ENCODE measurements around the gene ZSWIM9.

ZSWIM9 gene

GRCh38 chr19:48210005-48210404 lies 39.5 kb downstream of the ZSWIM9 start:
- peaks cover 8% of the 10 kb centered on the region; the same call in 1 of the 2 replicates for H3K36me3 ChIP-seq (ENCODE audit: low read length)
- peaks cover 7% of the 10 kb centered on the region for H3K79me2 ChIP-seq (ENCODE audit: insufficient read depth, low read length)
- no peak overlapping the region for H3K9ac ChIP-seq (ENCODE audit: low read length)
- H3F3A ChIP-seq (ENCODE audit: insufficient read depth): peaks cover 22% of the 10 kb centered on the region
- no peaks in the 10 kb centered on the region for H3K9me2 ChIP-seq (replicated peaks; ENCODE audit: insufficient read depth, low read length)
- no peak overlapping the region; the same call in 1 of the 2 replicates for H3K27ac ChIP-seq (ENCODE audit: low read depth, low read length)
- H4K20me1 ChIP-seq (ENCODE audit: low read depth, low read length): no peaks in the 10 kb centered on the region
- no peaks in the 10 kb centered on the region for H3K27me3 ChIP-seq (ENCODE audit: low read length)
- peak overlapping the region; percentile 14 for H3K4me2 ChIP-seq (ENCODE audit: low read depth, low read length, poor library complexity, severe bottlenecking)
- no peak overlapping the region for H3K4me3 ChIP-seq (ENCODE audit: insufficient read depth, low read length, poor library complexity, severe bottlenecking)
- no peak overlapping the region for H2AFZ ChIP-seq (ENCODE audit: low read depth, low read length, severe bottlenecking)
- H3K9me3 ChIP-seq (ENCODE audit: insufficient read depth, low read length): no peaks in the 10 kb centered on the region
- TF ChIP-seq EZH2phosphoT487 (conservative IDR thresholded peaks at IDR 0.05; ENCODE audit: low read length): no peak
- TF ChIP-seq, protein P1, sequence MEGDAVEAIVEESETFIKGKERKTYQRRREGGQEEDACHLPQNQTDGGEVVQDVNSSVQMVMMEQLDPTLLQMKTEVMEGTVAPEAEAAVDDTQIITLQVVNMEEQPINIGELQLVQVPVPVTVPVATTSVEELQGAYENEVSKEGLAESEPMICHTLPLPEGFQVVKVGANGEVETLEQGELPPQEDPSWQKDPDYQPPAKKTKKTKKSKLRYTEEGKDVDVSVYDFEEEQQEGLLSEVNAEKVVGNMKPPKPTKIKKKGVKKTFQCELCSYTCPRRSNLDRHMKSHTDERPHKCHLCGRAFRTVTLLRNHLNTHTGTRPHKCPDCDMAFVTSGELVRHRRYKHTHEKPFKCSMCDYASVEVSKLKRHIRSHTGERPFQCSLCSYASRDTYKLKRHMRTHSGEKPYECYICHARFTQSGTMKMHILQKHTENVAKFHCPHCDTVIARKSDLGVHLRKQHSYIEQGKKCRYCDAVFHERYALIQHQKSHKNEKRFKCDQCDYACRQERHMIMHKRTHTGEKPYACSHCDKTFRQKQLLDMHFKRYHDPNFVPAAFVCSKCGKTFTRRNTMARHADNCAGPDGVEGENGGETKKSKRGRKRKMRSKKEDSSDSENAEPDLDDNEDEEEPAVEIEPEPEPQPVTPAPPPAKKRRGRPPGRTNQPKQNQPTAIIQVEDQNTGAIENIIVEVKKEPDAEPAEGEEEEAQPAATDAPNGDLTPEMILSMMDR (IDR thresholded peaks at IDR 0.05; ENCODE audit: insufficient read depth, low read length, poor library complexity, severe bottlenecking): no peak

GRCh38 chr19:48213959-48214358 lies 43.5 kb downstream of the ZSWIM9 start:
- Histone ChIP-seq H3K27me3 (ENCODE audit: low read length) (no peaks in the 10 kb centered on the region), H3K36me3 (ENCODE audit: low read length) (0 out of 2 replicates have a peak, but pooled peaks cover 6% of the 10 kb centered on the region), H3K4me2 (ENCODE audit: low read depth, low read length, poor library complexity, severe bottlenecking) (no peak overlapping the region), H4K20me1 (ENCODE audit: low read depth, low read length) (no peaks in the 10 kb centered on the region), H3K79me2 (ENCODE audit: insufficient read depth, low read length) (no peaks in the 10 kb centered on the region), H3K27ac (ENCODE audit: low read depth, low read length) (no peak overlapping the region), H3K9me2 (replicated peaks; ENCODE audit: insufficient read depth, low read length) (no peaks in the 10 kb centered on the region), H3K9me3 (ENCODE audit: insufficient read depth, low read length) (no peaks in the 10 kb centered on the region), H2AFZ (ENCODE audit: low read depth, low read length, severe bottlenecking) (no peak overlapping the region), H3F3A (ENCODE audit: insufficient read depth) (peaks cover 18% of the 10 kb centered on the region; the same call in 1 of the 2 replicates), H3K4me3 (ENCODE audit: insufficient read depth, low read length, poor library complexity, severe bottlenecking) (no peak overlapping the region), H3K9ac (ENCODE audit: low read length) (no peak overlapping the region)
- TF ChIP-seq, protein P1 (IDR thresholded peaks at IDR 0.05; ENCODE audit: insufficient read depth, low read length, poor library complexity, severe bottlenecking): no peak
- TF ChIP-seq EZH2phosphoT487 (conservative IDR thresholded peaks at IDR 0.05; ENCODE audit: low read length): no peak

DNA sequence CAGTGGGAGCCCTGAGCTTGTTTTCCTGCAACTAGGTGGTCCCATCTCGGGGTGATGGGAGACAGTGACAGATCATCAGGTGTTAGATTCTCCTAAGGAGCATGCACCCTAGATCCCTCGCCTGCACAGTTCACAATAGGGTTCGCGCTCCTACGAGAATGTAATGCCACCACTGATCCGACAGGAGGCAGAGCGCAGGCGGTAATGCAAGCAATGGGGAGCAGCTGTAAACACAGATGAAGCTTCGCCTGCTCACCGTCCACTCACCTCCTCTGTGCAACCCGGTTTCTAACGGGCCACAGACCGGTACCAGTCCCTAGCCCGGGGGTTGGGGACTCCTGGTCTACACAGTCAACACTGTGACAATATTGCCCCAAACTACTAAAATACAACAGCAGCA lies 46.5 kb downstream of the ZSWIM9 start:
- Histone ChIP-seq H3K27ac (ENCODE audit: low read depth, low read length) (no peak overlapping the region), H3K4me2 (ENCODE audit: low read depth, low read length, poor library complexity, severe bottlenecking) (no peak overlapping the region), H4K20me1 (ENCODE audit: low read depth, low read length) (no peaks in the 10 kb centered on the region), H2AFZ (ENCODE audit: low read depth, low read length, severe bottlenecking) (no peak overlapping the region), H3K9me2 (replicated peaks; ENCODE audit: insufficient read depth, low read length) (no peaks in the 10 kb centered on the region), H3F3A (ENCODE audit: insufficient read depth) (no peaks in the 10 kb centered on the region; the same call in 1 of the 2 replicates), H3K9ac (ENCODE audit: low read length) (no peak overlapping the region), H3K36me3 (ENCODE audit: low read length) (no peaks in the 10 kb centered on the region), H3K4me3 (ENCODE audit: insufficient read depth, low read length, poor library complexity, severe bottlenecking) (no peak overlapping the region), H3K27me3 (ENCODE audit: low read length) (no peaks in the 10 kb centered on the region), H3K79me2 (ENCODE audit: insufficient read depth, low read length) (no peaks in the 10 kb centered on the region), H3K9me3 (ENCODE audit: insufficient read depth, low read length) (no peaks in the 10 kb centered on the region)
- TF ChIP-seq, protein P1 (IDR thresholded peaks at IDR 0.05; ENCODE audit: insufficient read depth, low read length, poor library complexity, severe bottlenecking): no peak
- TF ChIP-seq EZH2phosphoT487 (conservative IDR thresholded peaks at IDR 0.05; ENCODE audit: low read length): no peak
